ENCODE data around the gene IGF2BP2. TPM values are rescaled to one million over a fixed set of nuclear protein-coding genes. Genes with fewer than 3 reads are reported as not detected.

The IGF2BP2 gene
- total RNA-seq, 1 experiment from 2014 or later: 154 TPM

- Mint-ChIP-seq H3K9me3 (ENCODE audit: unreplicated experiment) (no peaks in the 10 kb centered on the region), H3K27ac (ENCODE audit: low read depth, unreplicated experiment) (peak overlapping the region; percentile 86), H3K27me3 (ENCODE audit: insufficient read depth, unreplicated experiment) (no peaks in the 10 kb centered on the region), H3K4me1 (ENCODE audit: insufficient read depth, unreplicated experiment) (peaks cover 53% of the 10 kb centered on the region), H3K4me3 (ENCODE audit: unreplicated experiment) (peak overlapping the region; percentile 36), H3K36me3 (ENCODE audit: insufficient read depth, unreplicated experiment) (peaks cover 88% of the 10 kb centered on the region)
- intact Hi-C loops (cut with micrococcal nuclease): loop anchor here (5.0 kb wide), 2 partner anchors 165 to 280 kb away; partner anchors contain the start of gene TRA2B
- ChIA-PET POLR2A (interaction anchor here (0.7 to 6.5 kb wide), 19 partner anchors 20 to 280 kb away, joined by 3 to 75 read pairs (median 5); partner anchors contain the start of genes SENP2 and TRA2B), CTCF (interaction anchor here (0.6 to 1.6 kb wide), 4 partner anchors 20 to 249 kb away, joined by 3 to 6 read pairs (median 4); no protein-coding TSS in a partner anchor)
- BruUV-seq (replicated peaks): no TSS peak
- TF ChIP-seq CTCF (IDR thresholded peaks at IDR 0.05; ENCODE audit: unreplicated experiment): no peak
- no peak for DNase-seq (ENCODE audit: unreplicated experiment)
Observed at GRCh38 chr3:185657211-185657610, 167.6 kb downstream of the IGF2BP2 start.

GRCh38 chr3:185656321-185656840 lies 168.5 kb downstream of the IGF2BP2 start:
- ChIA-PET POLR2A (interaction anchor here (0.7 to 6.5 kb wide), 25 partner anchors 13 to 280 kb away, joined by 3 to 75 read pairs (median 5); partner anchors contain the start of genes SENP2 and TRA2B), CTCF (interaction anchor here (0.6 to 1.6 kb wide), 7 partner anchors 9 to 281 kb away, joined by 3 to 6 read pairs (median 4); partner anchors contain the start of gene TRA2B)
- Mint-ChIP-seq H3K4me1 (ENCODE audit: insufficient read depth, unreplicated experiment) (peaks cover 47% of the 10 kb centered on the region), H3K27ac (ENCODE audit: low read depth, unreplicated experiment) (peak overlapping the region; percentile 86), H3K4me3 (ENCODE audit: unreplicated experiment) (peak overlapping the region; percentile 36), H3K9me3 (ENCODE audit: unreplicated experiment) (no peaks in the 10 kb centered on the region), H3K36me3 (ENCODE audit: insufficient read depth, unreplicated experiment) (peaks cover 88% of the 10 kb centered on the region), H3K27me3 (ENCODE audit: insufficient read depth, unreplicated experiment) (no peaks in the 10 kb centered on the region)
- TF ChIP-seq CTCF (IDR thresholded peaks at IDR 0.05; ENCODE audit: unreplicated experiment): no peak
- intact Hi-C loops (cut with micrococcal nuclease): loop anchor here (5.0 kb wide), 2 partner anchors 166 to 281 kb away; partner anchors contain the start of gene TRA2B
- no TSS peak for BruUV-seq (replicated peaks)
- peak; percentile 93 for DNase-seq (ENCODE audit: unreplicated experiment)

GRCh38 chr3:185655426-185656320 lies 169.2 kb downstream of the IGF2BP2 start:
- intact Hi-C loops (cut with micrococcal nuclease): loop anchor here (5.0 kb wide), 2 partner anchors 167 to 282 kb away; partner anchors contain the start of gene TRA2B
- no TSS peak for BruUV-seq (replicated peaks)
- CTCF ChIA-PET: interaction anchor here (0.6 to 1.4 kb wide), 6 partner anchors 8 to 282 kb away, joined by 3 to 5 read pairs (median 4); partner anchors contain the start of gene TRA2B

More at GRCh38 chr3:185655426-185656320, 169.2 kb downstream of the IGF2BP2 start:
- TF ChIP-seq CTCF (IDR thresholded peaks at IDR 0.05; ENCODE audit: unreplicated experiment): no peak
- H3K27ac Mint-ChIP-seq (ENCODE audit: low read depth, unreplicated experiment): peak overlapping the region; percentile 86
- DNase-seq (ENCODE audit: unreplicated experiment): no peak
- POLR2A ChIA-PET: interaction anchor here (0.7 to 6.5 kb wide), 20 partner anchors 13 to 281 kb away, joined by 3 to 75 read pairs (median 6); partner anchors contain the start of genes SENP2 and TRA2B
- H3K4me3 Mint-ChIP-seq (ENCODE audit: unreplicated experiment): peak overlapping the region; percentile 21
- H3K9me3 Mint-ChIP-seq (ENCODE audit: unreplicated experiment): no peaks in the 10 kb centered on the region
- peaks cover 88% of the 10 kb centered on the region for H3K36me3 Mint-ChIP-seq (ENCODE audit: insufficient read depth, unreplicated experiment)
- no peaks in the 10 kb centered on the region for H3K27me3 Mint-ChIP-seq (ENCODE audit: insufficient read depth, unreplicated experiment)
- peaks cover 46% of the 10 kb centered on the region for H3K4me1 Mint-ChIP-seq (ENCODE audit: insufficient read depth, unreplicated experiment)

Data from MCF 10A (cell line).